Measurements from ENCODE around the gene RNF11.

The RNF11 gene, protein sequence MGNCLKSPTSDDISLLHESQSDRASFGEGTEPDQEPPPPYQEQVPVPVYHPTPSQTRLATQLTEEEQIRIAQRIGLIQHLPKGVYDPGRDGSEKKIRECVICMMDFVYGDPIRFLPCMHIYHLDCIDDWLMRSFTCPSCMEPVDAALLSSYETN

GRCh38 chr1:51235673-51236530 is at the start of gene RNF11:
TSS of gene RNF11 (plus strand) at chr1:51236273. CDS start at chr1:51236757, 484 bp downstream.
- DNase-seq (ENCODE audit: low read depth in 1 of 2, low spot score in 1 of 2), result peak; percentile 72 to 89
- no peak for TF ChIP-seq JUND (IDR thresholded peaks at IDR 0.05; ENCODE audit: low read depth)
- in situ Hi-C loops (cut with HindIII; ENCODE audit: low pct_unique_long_range_greater_than_20kb, low sequenced_read_pairs), result no loop called here

GRCh38 chr1:51188230-51188629 is 47.8 kb upstream of the RNF11 start:
- no peak for TF ChIP-seq JUND (IDR thresholded peaks at IDR 0.05; ENCODE audit: low read depth)
- no peak for DNase-seq (ENCODE audit: low read depth in 1 of 2, low spot score in 1 of 2)
- in situ Hi-C loops (cut with HindIII; ENCODE audit: low pct_unique_long_range_greater_than_20kb, low sequenced_read_pairs), result no loop called here

- in situ Hi-C loops (cut with HindIII; ENCODE audit: low pct_unique_long_range_greater_than_20kb, low sequenced_read_pairs), result no loop called here
- peak; percentile 30 to 60 for DNase-seq (ENCODE audit: low read depth in 1 of 2, low spot score in 1 of 2)
- TF ChIP-seq JUND (IDR thresholded peaks at IDR 0.05; ENCODE audit: low read depth), result no peak
Measured at GRCh38 chr1:51189421-51190073, 46.5 kb upstream of the RNF11 start.

DNA sequence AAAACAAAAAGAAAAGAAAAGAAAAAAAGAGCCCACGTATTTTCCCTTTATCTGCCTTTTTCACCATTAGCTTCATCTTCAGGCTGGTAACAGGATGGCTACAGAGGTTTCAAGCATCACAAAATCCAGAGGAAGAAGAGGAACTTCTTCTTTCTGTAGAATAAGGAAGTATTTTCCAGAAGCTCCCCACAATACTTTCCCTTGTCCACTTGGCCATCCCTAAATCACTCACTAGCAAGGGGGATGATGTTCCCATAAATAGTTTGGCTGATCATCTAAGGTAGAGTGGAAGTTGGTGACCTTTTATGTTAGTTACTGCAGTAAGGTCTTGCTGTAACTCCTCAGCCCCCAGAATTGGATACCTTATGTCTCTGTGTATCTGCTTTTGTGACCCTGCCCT is 45.1 kb upstream of the RNF11 start:
- DNase-seq (ENCODE audit: low read depth in 1 of 2, low spot score in 1 of 2), result no peak
- no peak for TF ChIP-seq JUND (IDR thresholded peaks at IDR 0.05; ENCODE audit: low read depth)
- in situ Hi-C loops (cut with HindIII; ENCODE audit: low pct_unique_long_range_greater_than_20kb, low sequenced_read_pairs), result no loop called here

DNA sequence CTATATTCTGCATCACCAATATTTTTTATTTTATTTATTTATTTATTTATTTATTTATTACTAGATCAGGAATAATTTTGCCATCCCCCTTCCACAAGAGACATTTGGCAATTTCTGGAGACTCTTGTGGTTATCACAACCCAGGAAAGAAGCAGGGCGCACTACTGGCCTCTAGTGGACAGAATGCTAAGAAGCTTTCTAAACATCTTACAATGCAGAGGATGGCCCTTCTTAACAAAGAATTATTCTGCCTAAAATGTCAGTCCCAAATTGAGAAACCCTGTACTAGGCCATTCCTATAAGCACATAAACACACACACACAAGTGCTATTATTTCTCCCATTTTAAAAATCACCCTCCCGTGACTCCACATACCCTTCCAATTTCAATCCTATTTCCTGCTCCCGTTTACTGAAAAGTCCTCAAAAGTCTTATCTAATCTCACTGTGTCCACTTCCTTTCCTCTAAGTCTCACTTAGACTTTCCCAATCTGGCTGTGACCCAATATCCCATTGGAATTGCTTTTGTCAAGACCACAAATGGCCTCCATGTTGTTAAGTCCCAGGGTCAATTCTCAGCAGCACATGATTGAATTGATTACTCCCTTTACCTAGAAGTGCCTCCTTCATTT is 43.7 kb upstream of the RNF11 start:
- DNase-seq (ENCODE audit: low read depth in 1 of 2, low spot score in 1 of 2), result peak in 1 of 2 experiments; percentile 71
- TF ChIP-seq JUND (IDR thresholded peaks at IDR 0.05; ENCODE audit: low read depth), result no peak
- in situ Hi-C loops (cut with HindIII; ENCODE audit: low pct_unique_long_range_greater_than_20kb, low sequenced_read_pairs), result no loop called here

DNA sequence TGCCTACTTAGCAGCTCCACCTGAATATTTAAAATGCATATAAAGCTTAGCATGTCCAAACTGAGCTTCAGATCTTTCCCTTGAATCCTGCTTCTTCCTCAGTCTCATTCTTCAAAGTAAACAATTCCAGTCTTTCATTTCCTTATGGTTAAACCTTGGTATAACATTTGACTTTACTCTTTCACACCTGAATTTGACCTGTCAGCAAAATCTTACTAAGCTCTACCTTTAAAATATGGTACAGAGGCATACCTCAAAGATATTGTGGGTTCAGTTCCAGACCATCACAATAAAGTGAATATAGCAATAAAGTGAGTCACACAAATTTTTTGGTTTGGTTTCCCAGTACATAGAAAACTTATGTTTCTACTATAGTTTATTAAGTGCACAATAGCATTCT is 42.5 kb upstream of the RNF11 start:
- DNase-seq (ENCODE audit: low read depth in 1 of 2, low spot score in 1 of 2), result no peak
- in situ Hi-C loops (cut with HindIII; ENCODE audit: low pct_unique_long_range_greater_than_20kb, low sequenced_read_pairs), result no loop called here
- no peak for TF ChIP-seq JUND (IDR thresholded peaks at IDR 0.05; ENCODE audit: low read depth)

- no peak for TF ChIP-seq JUND (IDR thresholded peaks at IDR 0.05; ENCODE audit: low read depth)
- no peak for DNase-seq (ENCODE audit: low read depth in 1 of 2, low spot score in 1 of 2)
- in situ Hi-C loops (cut with HindIII; ENCODE audit: low pct_unique_long_range_greater_than_20kb, low sequenced_read_pairs), result no loop called here
Measured at GRCh38 chr1:51203121-51203873, 32.8 kb upstream of the RNF11 start.

DNA sequence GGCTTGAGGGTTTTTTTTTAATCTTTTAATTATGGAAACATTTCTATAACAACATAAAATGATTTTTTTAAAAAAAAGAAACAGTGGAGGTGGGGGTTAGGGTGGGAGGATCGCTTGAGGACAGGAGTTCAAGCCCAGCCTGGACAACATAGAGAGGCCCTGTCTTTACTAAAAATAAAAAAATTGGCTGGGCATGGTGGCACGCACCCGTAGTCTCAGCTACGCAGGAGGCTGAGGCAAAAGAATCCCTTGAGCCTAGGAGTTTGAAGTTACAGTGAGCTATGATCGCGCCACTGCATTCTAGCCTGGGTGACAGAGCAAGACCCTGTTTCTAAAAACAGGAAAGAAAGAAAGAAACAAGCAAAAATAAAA is 32.2 kb upstream of the RNF11 start:
- no peak for DNase-seq (ENCODE audit: low read depth in 1 of 2, low spot score in 1 of 2)
- TF ChIP-seq JUND (IDR thresholded peaks at IDR 0.05; ENCODE audit: low read depth), result no peak
- in situ Hi-C loops (cut with HindIII; ENCODE audit: low pct_unique_long_range_greater_than_20kb, low sequenced_read_pairs), result no loop called here

DNA sequence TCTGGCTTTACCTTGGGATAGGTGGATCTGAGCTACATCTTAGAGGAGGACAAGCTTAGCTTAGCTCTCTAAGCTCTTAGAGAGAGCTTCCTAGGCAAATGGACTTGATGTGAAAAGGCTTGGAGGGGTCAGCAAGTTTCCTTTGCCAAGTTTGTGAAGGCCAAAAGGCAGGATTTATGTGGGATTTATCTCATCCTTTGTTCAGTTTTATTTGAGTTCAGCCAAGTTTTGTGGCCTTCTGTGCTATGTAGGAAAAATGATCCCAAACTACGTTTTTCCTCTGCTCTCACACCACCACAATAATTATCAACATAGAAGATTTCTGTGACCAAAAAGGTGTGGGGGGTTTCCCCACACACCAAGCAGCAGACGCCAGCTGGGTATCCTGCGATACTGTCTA is 26.0 kb upstream of the RNF11 start:
- DNase-seq (ENCODE audit: low read depth in 1 of 2, low spot score in 1 of 2), result no peak
- in situ Hi-C loops (cut with HindIII; ENCODE audit: low pct_unique_long_range_greater_than_20kb, low sequenced_read_pairs), result no loop called here
- TF ChIP-seq JUND (IDR thresholded peaks at IDR 0.05; ENCODE audit: low read depth), result no peak

DNA sequence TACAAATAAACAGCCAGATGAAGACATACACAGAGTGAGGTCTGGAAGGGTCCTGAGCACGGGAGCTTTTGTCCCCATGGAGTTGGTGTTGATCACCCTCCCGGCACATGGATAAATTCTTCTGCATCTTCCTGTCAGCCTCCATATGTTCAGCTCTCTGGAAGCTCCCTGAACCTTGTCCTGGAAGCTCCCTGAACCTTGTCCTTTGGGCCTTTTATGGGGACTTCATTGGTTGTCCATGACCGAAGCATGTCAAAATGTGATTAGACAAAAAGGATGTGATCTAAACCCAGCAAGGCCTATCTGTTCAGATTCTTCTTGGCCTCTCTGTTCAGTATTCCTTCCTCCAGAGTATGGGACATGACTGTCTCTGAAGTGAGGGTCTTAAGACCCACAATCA is 25.4 kb upstream of the RNF11 start:
- no peak for DNase-seq (ENCODE audit: low read depth in 1 of 2, low spot score in 1 of 2)
- in situ Hi-C loops (cut with HindIII; ENCODE audit: low pct_unique_long_range_greater_than_20kb, low sequenced_read_pairs), result no loop called here
- no peak for TF ChIP-seq JUND (IDR thresholded peaks at IDR 0.05; ENCODE audit: low read depth)

DNA sequence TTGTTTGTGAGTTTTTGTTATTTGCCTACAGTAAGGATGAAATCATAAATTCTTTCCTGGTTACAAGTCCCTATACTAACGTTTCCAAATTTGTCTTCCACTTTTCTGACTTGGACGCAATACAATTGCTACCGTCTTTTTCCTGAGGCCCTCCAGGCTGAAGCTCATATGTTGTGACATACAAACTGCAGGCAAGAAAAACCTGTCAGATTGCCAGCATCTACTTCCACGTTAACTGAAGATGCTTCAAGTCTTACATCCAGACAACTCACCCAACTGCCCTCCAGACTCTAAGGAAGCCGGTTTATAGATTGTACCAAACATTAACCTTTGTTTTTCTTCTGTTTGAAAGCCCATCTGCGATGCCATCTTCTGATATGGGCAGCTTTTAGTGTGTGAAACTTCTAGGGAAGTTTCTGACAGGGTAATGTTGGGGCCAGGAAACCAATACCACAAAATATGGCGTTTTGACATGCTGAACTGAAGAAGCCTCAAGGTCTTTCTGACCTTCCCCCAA is 21.4 kb upstream of the RNF11 start:
- TF ChIP-seq JUND (IDR thresholded peaks at IDR 0.05; ENCODE audit: low read depth), result no peak
- in situ Hi-C loops (cut with HindIII; ENCODE audit: low pct_unique_long_range_greater_than_20kb, low sequenced_read_pairs), result no loop called here
- peak in 1 of 2 experiments; percentile 60 for DNase-seq (ENCODE audit: low read depth in 1 of 2, low spot score in 1 of 2)

- TF ChIP-seq JUND (IDR thresholded peaks at IDR 0.05; ENCODE audit: low read depth), result no peak
Measured at GRCh38 chr1:51215169-51215568, 20.9 kb upstream of the RNF11 start.

More at GRCh38 chr1:51215169-51215568, 20.9 kb upstream of the RNF11 start:
- in situ Hi-C loops (cut with HindIII; ENCODE audit: low pct_unique_long_range_greater_than_20kb, low sequenced_read_pairs), result no loop called here
- no peak for DNase-seq (ENCODE audit: low read depth in 1 of 2, low spot score in 1 of 2)
